GM12878 (cell line): Measurements from ENCODE around the gene TMEM170B. TPM values are rescaled to one million over a fixed set of nuclear protein-coding genes. Genes with fewer than 3 reads are reported as not detected.

Source experiments
- ATAC-seq: fragments of 200-7000 bp; cut with Tn5 transposase; 3 replicates; pipeline ENCODE4 v1.9.1; 2020; ENCODE audit warnings: mild to moderate bottlenecking, moderate library complexity
- BruUV-seq: library from RNA; stranded (reverse); fragments of 400-500 nt; replicated peaks from 2 replicates; lab custom pipeline; 2021; lab: Mats Ljungman, UMichigan
- CTCF ChIA-PET: fragments of 300-600 bp; sonication (Branson Sonifier 250); formaldehyde crosslinking; extraction: SDS; loops from one replicate; lab custom pipeline; 2021; ENCODE audit warnings: inconsistent platforms; lab: Yijun Ruan, JAX
- POLR2A ChIA-PET: fragments of 350-600 bp; formaldehyde crosslinking; extraction: SDS; loops from one replicate; lab custom pipeline; 2021; ENCODE audit warnings: inconsistent platforms; lab: Charles Lee
- RAD21 ChIA-PET: fragments of 300-600 bp; sonication (Branson Sonifier 250); formaldehyde crosslinking; loops from one replicate; lab custom pipeline; 2023; ENCODE audit warnings: antibody characterized with exemption; ENCODE audit not compliant: unreplicated experiment; lab: Charles Lee
- SMC1A ChIA-PET: fragments of 300-600 bp; sonication (Branson Sonifier 250); formaldehyde crosslinking; loops from one replicate; lab custom pipeline; 2023; ENCODE audit not compliant: unreplicated experiment, uncharacterized antibody; lab: Charles Lee
- DNase-seq: peaks from one replicate; pipeline ENCODE4 v3.0.0-alpha.2; 2011; ENCODE audit warnings: low read depth, low spot score
- FAIRE-seq: peaks from 3 replicates; lab custom pipeline; 2011; peaks lifted over from hg19 to GRCh38; lab: Jason Lieb, UNC
- H2AFZ ChIP-seq: 2 replicates; pipeline ENCODE4 v1.6.0; 2011; ENCODE audit warnings: low read depth, low read length, control low read depth; ENCODE audit not compliant: control insufficient read depth
- H3K27ac ChIP-seq: 2 replicates; pipeline ENCODE4 v1.5.1; 2011; ENCODE audit warnings: control low read depth; ENCODE audit not compliant: control insufficient read depth, insufficient read depth
- H3K27me3 ChIP-seq, 2 experiments: replicated peaks in 1 of 2; 2 replicates each; pipeline versions ENCODE4 v1.6.0 to v1.6.1; 2011; ENCODE audit warnings: low read length in 1 of 2; ENCODE audit not compliant: control insufficient read depth in 2 of 2, insufficient read depth in 2 of 2
- H3K36me3 ChIP-seq, 2 experiments: 2 replicates each; pipeline ENCODE4 v1.5.1; 2011; ENCODE audit warnings: low read length in 1 of 2; ENCODE audit not compliant: control insufficient read depth in 2 of 2, insufficient read depth in 2 of 2
- H3K4me1 ChIP-seq: 2 replicates; pipeline ENCODE4 v1.6.1; 2011; ENCODE audit warnings: mild to moderate bottlenecking, low read length, moderate library complexity, mixed read lengths; ENCODE audit not compliant: control insufficient read depth, insufficient read depth
- H3K4me2 ChIP-seq: 2 replicates; pipeline ENCODE4 v1.6.0; 2011; ENCODE audit warnings: control low read depth; ENCODE audit not compliant: control insufficient read depth, insufficient read depth
- H3K4me3 ChIP-seq: fragments of 200-600 bp; sonication (generic); 2 replicates; pipeline ENCODE4 v1.5.1; 2016
- H3K79me2 ChIP-seq: 2 replicates; pipeline ENCODE4 v1.6.0; 2011; ENCODE audit warnings: low read length; ENCODE audit not compliant: control insufficient read depth, insufficient read depth
- H3K9ac ChIP-seq: 2 replicates; pipeline ENCODE4 v1.8.0; 2011; ENCODE audit warnings: low read length, control low read depth, mixed read lengths; ENCODE audit not compliant: control insufficient read depth, insufficient read depth
- H3K9me3 ChIP-seq: replicated peaks from 3 replicates; pipeline ENCODE4 v1.5.1; 2011; ENCODE audit warnings: mild to moderate bottlenecking, low read length; ENCODE audit not compliant: control insufficient read depth, insufficient read depth
- H4K20me1 ChIP-seq: 2 replicates; pipeline ENCODE4 v1.6.0; 2011; ENCODE audit not compliant: control insufficient read depth, insufficient read depth
- CBFB ChIP-seq: IDR thresholded peaks from 2 replicates; pipeline ENCODE4 v1.6.1; 2016; ENCODE audit warnings: antibody characterized with exemption, low read depth
- CEBPZ ChIP-seq: fragments of 150-350 bp; IDR thresholded peaks from 2 replicates; pipeline ENCODE4 v1.6.1; 2016; ENCODE audit warnings: low read depth, low read length
- CUX1 ChIP-seq: IDR thresholded peaks from 2 replicates; pipeline ENCODE4 v1.6.1; 2012; ENCODE audit warnings: improper control_type of control experiment, low read depth, low read length; ENCODE audit not compliant: insufficient replicate concordance
- EGR1 ChIP-seq, 2 experiments: IDR thresholded peaks; 1 replicate in 1 of 2; 2 replicates in 1 of 2; pipeline ENCODE4 v1.6.1; 2011 to 2012; ENCODE audit warnings: low read depth in 2 of 2, low read length in 2 of 2, borderline replicate concordance in 1 of 2, mild to moderate bottlenecking in 1 of 2, moderate library complexity in 1 of 2
- MXI1 ChIP-seq: fragments of 150-350 bp; IDR thresholded peaks from 2 replicates; pipeline ENCODE4 v1.6.1; 2011; ENCODE audit warnings: low read depth, mild to moderate bottlenecking, inconsistent platforms, low read length, improper control_type of control experiment
- NR2C2 ChIP-seq: IDR thresholded peaks from 2 replicates; pipeline ENCODE4 v1.6.1; 2011; ENCODE audit warnings: borderline replicate concordance, low read depth; ENCODE audit not compliant: control insufficient read depth, insufficient read length
- RUNX3 ChIP-seq: IDR thresholded peaks from 2 replicates; pipeline ENCODE4 v1.6.1; 2012; ENCODE audit warnings: low read length, inconsistent platforms
- SMARCA5 ChIP-seq: fragments of 450-650 bp; IDR thresholded peaks from 2 replicates; pipeline ENCODE4 v1.6.1; 2017; ENCODE audit warnings: mild to moderate bottlenecking
- ZBTB11 ChIP-seq: fragments of 450-650 bp; formaldehyde crosslinking; IDR thresholded peaks from 2 replicates; pipeline ENCODE4 v1.5.0; 2022; ENCODE audit warnings: mild to moderate bottlenecking, missing genetic modification characterization
- WGBS: methylation state at CpG from one replicate; pipeline ENCODE4 v1.1.6; 2016; ENCODE audit warnings: low lambda C conversion rate; ENCODE audit not compliant: insufficient replicate concordance, insufficient coverage; ENCODE audit errors: missing lambda C conversion rate; 5-methylcytosine and 5-hydroxymethylcytosine counted together
- in situ Hi-C: fragments of 300-500 bp; cut with MboI; formaldehyde crosslinking; loops from 9 replicates; pipeline ENCODE4 v1.14.3; 2018; ENCODE audit warnings: mixed read lengths
- intact Hi-C: fragments of 100-400 bp; cut with micrococcal nuclease; formaldehyde crosslinking; loops from one replicate; pipeline ENCODE4 v1.14.2; 2022; ENCODE audit not compliant: unreplicated experiment
- polyA plus RNA-seq, 11 experiments: library from polyadenylated mRNA; depleted of rRNA in 4 of 11; unstranded in 6 of 11; stranded (reverse) in 5 of 11; fragments of >200 nt; fragmentation: Nextera tagmentation in 4 of 11; fragmentation: Illumina TruSeq in 1 of 11; extraction: Ambion mirVana in 4 of 11; extraction: Trizol in 1 of 11; gene quantifications; 1 replicate in 1 of 11; 2 replicates in 10 of 11; pipeline versions ENCODE4 v1.2.1 to v1.2.3, GENCODE V29; 2011 to 2016; ENCODE audit warnings: inconsistent platforms in 2 of 11, missing spikeins in 2 of 11, low read depth in 1 of 11
- total RNA-seq, 4 experiments: library from RNA; depleted of rRNA in 3 of 4; stranded (reverse); fragments of >200 nt in 3 of 4; fragmentation: Illumina TruSeq in 1 of 4; extraction: Trizol in 1 of 4; gene quantifications; 2 replicates each; pipeline versions ENCODE4 v1.2.1 to v1.2.3, GENCODE V29; 2013 to 2021

Gene TMEM170B
- total and polyA plus RNA-seq, 10 of the 15 experiments (the other 5 are each of a cell fraction or from before 2014, with no cell fraction given): 0.38 to 10.3 (median 4.2) TPM

DNA sequence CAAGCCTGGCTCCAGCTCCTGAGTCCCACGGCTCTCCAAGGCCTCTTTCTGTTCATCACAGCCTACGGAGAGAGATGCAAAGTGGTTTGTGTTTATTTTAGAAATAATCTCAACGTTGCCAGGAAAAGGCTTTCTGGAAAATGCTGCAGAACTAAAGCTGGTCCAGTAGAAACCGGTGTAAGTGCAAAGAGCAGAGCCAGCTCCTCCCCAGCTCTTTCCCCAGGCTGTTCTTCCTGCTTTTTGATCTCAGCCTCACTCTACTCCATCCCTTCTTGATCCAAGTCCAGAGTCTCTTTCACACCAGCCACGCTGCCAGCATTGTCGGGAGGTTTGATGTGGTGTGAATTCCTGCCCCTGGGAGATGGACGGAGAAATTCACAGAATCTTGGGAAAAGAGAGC lies 69.8 kb downstream of the TMEM170B start (continued):
- no peak for TF ChIP-seq CUX1
- TF ChIP-seq NR2C2: no peak
- TF ChIP-seq MXI1: no peak
- TF ChIP-seq EGR1 (IDR thresholded peaks at IDR 0.05; ENCODE audit: borderline replicate concordance in 1 of 2, low read depth in 2 of 2, low read length in 2 of 2): no peak

- no peak for ATAC-seq
- intact Hi-C loops (no loop called here), in situ Hi-C loops (no loop called here)
- ChIA-PET POLR2A (no interaction called here), SMC1A (interaction anchor here (0.5 kb wide), 1 partner anchor 11 kb away, joined by 3 read pairs; no protein-coding TSS in a partner anchor), CTCF (no interaction called here), RAD21 (no interaction called here)
- Histone ChIP-seq H3K27ac (no peak overlapping the region), H3K9me3 (no peaks in the 10 kb centered on the region), H3K4me3 (no peak overlapping the region), H3K79me2 (no peaks in the 10 kb centered on the region), H4K20me1 (no peaks in the 10 kb centered on the region), H3K9ac (no peak overlapping the region), H3K36me3 (no peaks in the 10 kb centered on the region), H2AFZ (no peak overlapping the region), H3K27me3 (peaks cover 0 to 3% of the 10 kb centered on the region in 2 experiments; a peak in 2 of 4 replicates), H3K4me2 (no peak overlapping the region), H3K4me1 (no peaks in the 10 kb centered on the region)
- BruUV-seq: no TSS peak
- DNase-seq: no peak
- WGBS: 59% methylated on average over 6 of the region's 6 CpGs
- FAIRE-seq: no peak
- TF ChIP-seq SMARCA5 (no peak), ZBTB11 (no peak), CEBPZ (no peak), RUNX3 (no peak), CBFB (no peak)
These were observed 71.2 kb downstream of the TMEM170B start for GRCh38 chr6:11608600-11609323.
